GM19099 (cell line): Measurements from ENCODE around the gene VPS13A.

Experiments used
- POLR2A ChIP-seq: IDR thresholded peaks from 3 replicates; pipeline ENCODE4 v1.6.1; 2011; ENCODE audit warnings: low read depth; ENCODE audit not compliant: insufficient read length; ENCODE audit errors: extremely low read depth

VPS13A gene

GRCh38 chr9:77328102-77328501, 150.8 kb downstream of the VPS13A start:
- TF ChIP-seq POLR2A = no peak

GRCh38 chr9:77370064-77370463, 192.7 kb downstream of the VPS13A start:
- no peak for TF ChIP-seq POLR2A

GRCh38 chr9:77374266-77374665, 196.9 kb downstream of the VPS13A start:
- TF ChIP-seq POLR2A = no peak

GRCh38 chr9:77375956-77376532, 198.7 kb downstream of the VPS13A start:
- no peak for TF ChIP-seq POLR2A

GRCh38 chr9:77384406-77384805, 207.1 kb downstream of the VPS13A start:
- TF ChIP-seq POLR2A = no peak

- no peak for TF ChIP-seq POLR2A
These were observed 208.9 kb downstream of the VPS13A start for GRCh38 chr9:77386187-77386586.

- TF ChIP-seq POLR2A = no peak
These were observed 214.5 kb downstream of the VPS13A start for GRCh38 chr9:77391834-77392233.

- TF ChIP-seq POLR2A = no peak
These were observed 215.0 kb downstream of the VPS13A start for GRCh38 chr9:77392328-77392727.

GRCh38 chr9:77399964-77400363, 222.6 kb downstream of the VPS13A start:
- TF ChIP-seq POLR2A = no peak

GRCh38 chr9:77402286-77402685, 225.0 kb downstream of the VPS13A start:
- TF ChIP-seq POLR2A = no peak

- TF ChIP-seq POLR2A = no peak
These were observed 225.9 kb downstream of the VPS13A start for GRCh38 chr9:77403239-77403638.

GRCh38 chr9:77417566-77417965, 240.2 kb downstream of the VPS13A start:
- TF ChIP-seq POLR2A = no peak

- TF ChIP-seq POLR2A = no peak
These were observed 240.9 kb downstream of the VPS13A start for GRCh38 chr9:77418226-77418625.

- TF ChIP-seq POLR2A = no peak
These were observed 243.3 kb downstream of the VPS13A start for GRCh38 chr9:77420641-77421040.

GRCh38 chr9:77421506-77422265, 244.4 kb downstream of the VPS13A start:
- no peak for TF ChIP-seq POLR2A

- no peak for TF ChIP-seq POLR2A
These were observed 245.6 kb downstream of the VPS13A start for GRCh38 chr9:77422969-77423368.

GRCh38 chr9:77423841-77424240, 246.5 kb downstream of the VPS13A start:
- TF ChIP-seq POLR2A = no peak

GRCh38 chr9:77424993-77425392, 247.7 kb downstream of the VPS13A start:
- no peak for TF ChIP-seq POLR2A

- no peak for TF ChIP-seq POLR2A
These were observed 249.4 kb downstream of the VPS13A start for GRCh38 chr9:77426712-77427111.
